Activated CD4-positive, alpha-beta T cell treated with anti-CD3 and anti-CD28 coated beads, Interleukin-2, amount 10 ng/mL, durations not matched to agents 24 days and 14 days (primary cell): Measurements from ENCODE around the gene ROR2. TPM values are rescaled to one million over a fixed set of nuclear protein-coding genes. Genes with fewer than 3 reads are reported as not detected.

Source experiments
- DNase-seq: peaks from one replicate; pipeline ENCODE4 v3.0.0; 2022
- H3K27ac Mint-ChIP-seq: one replicate; pipeline ENCODE4 v1.8.0; 2022; ENCODE audit warnings: mild to moderate bottlenecking, mixed read lengths
- H3K27me3 Mint-ChIP-seq: one replicate; pipeline ENCODE4 v1.8.0; 2022; ENCODE audit warnings: mixed read lengths
- H3K36me3 Mint-ChIP-seq: one replicate; pipeline ENCODE4 v1.8.0; 2022; ENCODE audit warnings: low read depth, mild to moderate bottlenecking, mixed read lengths
- H3K4me1 Mint-ChIP-seq: one replicate; pipeline ENCODE4 v1.8.0; 2021; ENCODE audit warnings: mixed read lengths
- H3K4me3 Mint-ChIP-seq: one replicate; pipeline ENCODE4 v1.8.0; 2022; ENCODE audit warnings: mild to moderate bottlenecking, moderate library complexity, mixed read lengths
- H3K9me3 Mint-ChIP-seq: one replicate; pipeline ENCODE4 v1.8.0; 2021; ENCODE audit warnings: mixed read lengths
- intact Hi-C: fragments of 100-400 bp; cut with micrococcal nuclease; formaldehyde crosslinking; loops from one replicate; pipeline ENCODE4 v1.15.1; 2023
- total RNA-seq: library from RNA; stranded (reverse); gene quantifications from 2 replicates; pipeline ENCODE4 v1.2.3, GENCODE V29; 2022

ROR2 gene
- total RNA-seq, 1 donor from 2014 or later: 0.40 TPM

DNA sequence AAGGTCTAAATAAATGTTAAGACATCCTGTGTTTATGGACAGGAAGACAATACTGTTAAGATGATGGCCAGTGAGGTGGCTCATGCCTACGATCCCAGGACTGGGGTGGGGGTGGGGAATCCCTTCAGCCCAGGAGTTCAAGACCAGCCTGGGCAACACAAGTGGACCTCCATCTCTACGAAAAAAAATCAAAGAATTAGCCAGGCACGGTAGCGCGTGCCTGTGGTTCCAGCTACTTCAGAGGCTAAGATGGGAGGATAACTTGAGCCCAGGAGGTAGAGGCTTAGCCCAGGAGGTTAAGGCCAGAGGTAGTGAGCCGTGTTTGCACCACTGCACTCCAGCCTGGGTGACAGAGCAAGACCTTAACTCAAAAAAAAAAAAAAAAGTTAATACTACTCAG lies 5.3 kb downstream of the ROR2 start:
- Mint-ChIP-seq H3K36me3 (no peaks in the 10 kb centered on the region), H3K4me1 (peaks cover 2% of the 10 kb centered on the region), H3K27ac (no peak overlapping the region), H3K27me3 (peaks cover 51% of the 10 kb centered on the region), H3K9me3 (no peaks in the 10 kb centered on the region), H3K4me3 (no peak overlapping the region)
- intact Hi-C loops: no loop called here
- no peak for DNase-seq

DNA sequence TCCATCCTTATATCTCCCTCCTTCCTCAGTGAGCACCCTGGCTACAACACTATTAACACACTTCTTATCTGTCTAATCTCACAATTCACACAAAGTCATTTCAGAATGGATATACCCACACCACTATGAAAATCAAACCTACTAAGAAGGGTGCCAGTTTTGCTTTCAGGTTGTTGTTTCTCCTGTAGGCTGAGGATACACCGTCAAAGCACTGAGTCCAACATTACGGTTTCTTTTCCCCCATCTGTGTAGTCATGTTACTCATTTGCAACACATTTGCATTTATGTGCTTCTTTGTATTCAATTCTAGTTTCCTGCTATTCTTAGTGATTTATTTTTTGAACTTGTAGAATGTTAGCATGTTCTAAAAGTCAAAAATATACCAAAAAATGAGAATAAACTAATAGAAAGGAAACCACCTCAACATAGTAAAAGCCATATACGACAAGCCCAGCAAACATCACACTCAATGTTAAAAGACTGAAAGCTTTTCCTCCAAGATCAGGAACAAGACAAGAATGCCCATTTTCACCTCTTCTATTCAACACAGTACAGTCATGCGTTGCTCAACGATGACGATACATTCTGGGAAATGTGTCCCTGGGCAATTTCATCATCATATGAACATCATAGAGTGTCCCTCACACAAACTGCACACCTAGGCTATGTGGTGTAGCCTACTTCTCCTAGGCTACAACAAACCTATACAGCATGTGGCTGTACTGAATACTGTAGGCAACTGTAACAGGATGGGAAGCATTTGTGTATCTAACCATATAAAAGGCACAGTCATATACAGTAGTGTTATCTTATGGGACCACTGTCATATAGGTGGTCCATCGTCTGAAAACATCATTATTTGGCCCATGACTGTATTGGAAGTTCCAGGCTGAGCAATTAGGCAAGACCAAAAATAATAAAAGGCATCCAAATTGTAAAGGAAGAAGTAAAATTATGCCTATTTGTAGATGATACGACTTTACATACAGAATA lies 6.3 kb downstream of the ROR2 start:
- H3K4me3 Mint-ChIP-seq: no peak overlapping the region
- H3K9me3 Mint-ChIP-seq: no peaks in the 10 kb centered on the region
- peaks cover 51% of the 10 kb centered on the region for H3K27me3 Mint-ChIP-seq
- H3K36me3 Mint-ChIP-seq: no peaks in the 10 kb centered on the region
- H3K27ac Mint-ChIP-seq: no peak overlapping the region
- intact Hi-C loops: no loop called here
- no peak for DNase-seq
- H3K4me1 Mint-ChIP-seq: peaks cover 2% of the 10 kb centered on the region

- H3K4me1 Mint-ChIP-seq: peaks cover 2% of the 10 kb centered on the region
- no peak for DNase-seq
- peaks cover 47% of the 10 kb centered on the region for H3K27me3 Mint-ChIP-seq
- no peak overlapping the region for H3K4me3 Mint-ChIP-seq
- H3K9me3 Mint-ChIP-seq: no peaks in the 10 kb centered on the region
- H3K27ac Mint-ChIP-seq: no peak overlapping the region
- intact Hi-C loops: no loop called here
- no peaks in the 10 kb centered on the region for H3K36me3 Mint-ChIP-seq
Observed at GRCh38 chr9:91942201-91942600, 7.8 kb downstream of the ROR2 start.

DNA sequence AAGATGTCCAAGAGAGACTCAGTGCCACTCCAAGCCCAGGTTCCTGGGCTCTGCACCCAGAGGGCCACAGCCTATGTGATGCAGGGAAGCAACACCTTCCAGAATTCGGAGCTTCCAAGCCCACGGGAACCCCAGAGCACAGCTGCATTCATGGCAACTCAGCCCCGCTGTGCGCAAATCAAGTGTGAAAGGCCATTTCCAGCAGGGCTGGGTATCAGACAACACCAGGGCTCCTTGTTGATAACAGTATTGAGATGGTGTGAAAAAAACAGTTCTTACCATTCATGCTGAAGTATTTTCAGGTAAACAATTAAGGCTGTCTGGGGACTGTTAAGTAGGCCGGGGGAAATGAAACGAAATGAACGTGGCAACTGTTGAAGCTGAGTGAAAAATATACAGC lies 10.1 kb downstream of the ROR2 start:
- H3K4me1 Mint-ChIP-seq: peaks cover 2% of the 10 kb centered on the region
- no peak overlapping the region for H3K27ac Mint-ChIP-seq
- intact Hi-C loops: no loop called here
- no peaks in the 10 kb centered on the region for H3K9me3 Mint-ChIP-seq
- H3K4me3 Mint-ChIP-seq: no peak overlapping the region
- H3K36me3 Mint-ChIP-seq: no peaks in the 10 kb centered on the region
- no peak for DNase-seq
- H3K27me3 Mint-ChIP-seq: peaks cover 33% of the 10 kb centered on the region

DNA sequence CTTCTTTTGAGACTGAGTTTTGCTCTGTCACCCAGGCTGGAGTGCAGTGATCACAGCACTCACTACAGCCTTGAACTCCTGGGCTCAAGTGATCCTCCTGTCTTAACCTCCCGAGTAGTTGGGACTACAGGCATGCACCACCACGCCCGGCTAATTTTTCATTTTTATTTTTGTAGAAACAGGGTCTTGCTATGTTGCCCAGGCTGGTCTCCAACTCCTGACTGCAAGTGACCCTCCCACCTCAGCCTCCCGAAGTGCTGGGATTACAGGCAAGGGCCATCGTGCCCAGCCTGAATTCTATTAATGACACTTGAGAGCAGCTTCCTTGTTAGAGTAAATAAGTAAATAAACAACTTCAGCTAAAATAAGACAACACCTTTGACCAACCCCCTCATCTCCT lies 12.3 kb downstream of the ROR2 start:
- no peak overlapping the region for H3K27ac Mint-ChIP-seq
- no peak overlapping the region for H3K4me3 Mint-ChIP-seq
- H3K9me3 Mint-ChIP-seq: no peaks in the 10 kb centered on the region
- DNase-seq: no peak
- H3K4me1 Mint-ChIP-seq: peaks cover 4% of the 10 kb centered on the region
- no peaks in the 10 kb centered on the region for H3K36me3 Mint-ChIP-seq
- peaks cover 14% of the 10 kb centered on the region for H3K27me3 Mint-ChIP-seq
- intact Hi-C loops: no loop called here

DNA sequence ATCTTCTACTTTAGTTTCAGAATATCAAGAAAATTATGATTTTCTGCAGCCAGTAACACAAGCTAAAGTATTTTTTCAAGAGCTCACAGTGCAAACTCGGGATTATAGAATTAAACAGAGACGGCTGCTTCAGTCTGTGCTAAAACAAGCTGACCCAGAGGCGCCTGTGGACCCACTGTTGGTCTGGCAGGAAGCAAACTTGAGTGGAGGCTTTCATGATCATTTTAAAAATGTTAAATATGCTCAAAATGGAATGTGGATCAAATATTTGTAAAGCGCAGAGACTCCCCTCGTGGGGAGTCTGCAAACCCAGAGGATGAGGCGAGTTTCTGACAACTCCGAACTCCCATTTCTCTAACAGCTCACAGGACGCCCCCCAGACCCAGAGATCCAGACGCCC lies 13.0 kb downstream of the ROR2 start:
- Mint-ChIP-seq H3K27ac (no peak overlapping the region), H3K27me3 (peaks cover 13% of the 10 kb centered on the region), H3K4me1 (peaks cover 4% of the 10 kb centered on the region), H3K9me3 (no peaks in the 10 kb centered on the region), H3K36me3 (no peaks in the 10 kb centered on the region), H3K4me3 (no peak overlapping the region)
- DNase-seq: no peak
- intact Hi-C loops: no loop called here

- Mint-ChIP-seq H3K27ac (no peak overlapping the region), H3K4me3 (no peak overlapping the region), H3K4me1 (peaks cover 3% of the 10 kb centered on the region), H3K9me3 (no peaks in the 10 kb centered on the region), H3K27me3 (peaks cover 12% of the 10 kb centered on the region), H3K36me3 (no peaks in the 10 kb centered on the region)
- intact Hi-C loops: no loop called here
- no peak for DNase-seq
Observed at GRCh38 chr9:91935805-91936514, 14.1 kb downstream of the ROR2 start.

GRCh38 chr9:91935066-91935749 lies 14.8 kb downstream of the ROR2 start:
- H3K4me1 Mint-ChIP-seq: peaks cover 3% of the 10 kb centered on the region
- peaks cover 7% of the 10 kb centered on the region for H3K9me3 Mint-ChIP-seq
- no peak overlapping the region for H3K27ac Mint-ChIP-seq
- no peak overlapping the region for H3K4me3 Mint-ChIP-seq
- intact Hi-C loops: no loop called here
- DNase-seq: no peak
- H3K27me3 Mint-ChIP-seq: peaks cover 12% of the 10 kb centered on the region
- H3K36me3 Mint-ChIP-seq: peaks cover under 1% of the 10 kb centered on the region

GRCh38 chr9:91934654-91935053 lies 15.4 kb downstream of the ROR2 start:
- intact Hi-C loops: no loop called here
- Mint-ChIP-seq H3K4me1 (peaks cover 3% of the 10 kb centered on the region), H3K4me3 (no peak overlapping the region), H3K36me3 (peaks cover 3% of the 10 kb centered on the region), H3K27me3 (peaks cover 12% of the 10 kb centered on the region), H3K27ac (no peak overlapping the region), H3K9me3 (peaks cover 10% of the 10 kb centered on the region)
- DNase-seq: no peak

GRCh38 chr9:91933556-91934352 lies 16.3 kb downstream of the ROR2 start:
- H3K27ac Mint-ChIP-seq: no peak overlapping the region
- H3K4me1 Mint-ChIP-seq: peaks cover 3% of the 10 kb centered on the region

DNA sequence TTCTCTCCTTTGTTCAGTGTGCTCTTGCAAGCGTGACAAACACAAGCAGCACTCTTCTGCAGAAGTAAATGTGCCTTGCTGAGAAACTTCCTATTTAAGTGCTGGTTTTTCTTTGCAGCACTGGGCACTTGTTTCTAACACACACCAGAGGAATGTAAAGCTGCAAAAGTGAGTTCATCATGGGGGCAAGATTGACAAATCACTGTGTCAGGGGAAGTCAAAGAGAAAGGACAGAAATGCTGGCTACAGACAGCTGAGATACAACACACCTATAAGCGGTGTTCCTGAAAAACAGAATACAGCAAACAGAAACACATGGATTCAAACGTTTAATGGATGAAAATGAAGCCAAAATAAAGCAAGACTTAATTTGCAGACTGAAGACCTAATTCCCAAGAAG lies 19.6 kb downstream of the ROR2 start:
- peaks cover 3% of the 10 kb centered on the region for H3K4me1 Mint-ChIP-seq
- intact Hi-C loops: no loop called here
- H3K9me3 Mint-ChIP-seq: peaks cover 22% of the 10 kb centered on the region
- DNase-seq: no peak
- peaks cover 3% of the 10 kb centered on the region for H3K36me3 Mint-ChIP-seq
- no peaks in the 10 kb centered on the region for H3K27me3 Mint-ChIP-seq
- no peak overlapping the region for H3K4me3 Mint-ChIP-seq
- H3K27ac Mint-ChIP-seq: no peak overlapping the region

More at GRCh38 chr9:91933556-91934352, 16.3 kb downstream of the ROR2 start:
- H3K36me3 Mint-ChIP-seq: peaks cover 3% of the 10 kb centered on the region
- peak; percentile 61 for DNase-seq
- intact Hi-C loops: no loop called here
- H3K9me3 Mint-ChIP-seq: peaks cover 13% of the 10 kb centered on the region
- H3K27me3 Mint-ChIP-seq: peaks cover 11% of the 10 kb centered on the region
- H3K4me3 Mint-ChIP-seq: no peak overlapping the region

DNA sequence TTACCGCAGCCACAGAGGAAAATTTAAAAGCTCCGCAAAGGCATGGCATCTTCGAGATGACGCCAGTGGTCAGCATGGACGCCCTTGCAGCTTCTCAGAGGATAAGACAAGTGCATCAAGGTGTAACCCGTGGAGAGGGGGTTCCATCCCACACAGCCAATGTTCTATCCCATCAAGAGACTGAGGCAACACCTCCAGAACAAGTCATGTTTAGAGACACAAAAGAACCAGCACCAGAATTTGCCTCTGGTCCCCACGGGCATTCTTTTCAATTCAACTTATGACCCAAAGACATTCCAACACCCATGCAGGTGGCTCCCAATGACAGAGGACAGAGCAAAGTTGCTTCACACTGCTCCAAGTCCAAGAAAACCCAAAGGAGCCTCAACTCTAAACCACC lies 20.7 kb downstream of the ROR2 start:
- intact Hi-C loops: no loop called here
- peaks cover 3% of the 10 kb centered on the region for H3K4me1 Mint-ChIP-seq
- peaks cover 3% of the 10 kb centered on the region for H3K36me3 Mint-ChIP-seq
- no peaks in the 10 kb centered on the region for H3K27me3 Mint-ChIP-seq
- H3K4me3 Mint-ChIP-seq: no peak overlapping the region
- peaks cover 22% of the 10 kb centered on the region for H3K9me3 Mint-ChIP-seq
- no peak for DNase-seq
- H3K27ac Mint-ChIP-seq: no peak overlapping the region

- peaks cover 22% of the 10 kb centered on the region for H3K9me3 Mint-ChIP-seq
- no peak overlapping the region for H3K4me3 Mint-ChIP-seq
- DNase-seq: no peak
- H3K27ac Mint-ChIP-seq: no peak overlapping the region
- intact Hi-C loops: no loop called here
- no peaks in the 10 kb centered on the region for H3K4me1 Mint-ChIP-seq
- H3K27me3 Mint-ChIP-seq: no peaks in the 10 kb centered on the region
- peaks cover 3% of the 10 kb centered on the region for H3K36me3 Mint-ChIP-seq
Observed at GRCh38 chr9:91927922-91928510, 22.0 kb downstream of the ROR2 start.
